Measurements from ENCODE around the gene ARHGAP15.

The ARHGAP15 gene

DNA sequence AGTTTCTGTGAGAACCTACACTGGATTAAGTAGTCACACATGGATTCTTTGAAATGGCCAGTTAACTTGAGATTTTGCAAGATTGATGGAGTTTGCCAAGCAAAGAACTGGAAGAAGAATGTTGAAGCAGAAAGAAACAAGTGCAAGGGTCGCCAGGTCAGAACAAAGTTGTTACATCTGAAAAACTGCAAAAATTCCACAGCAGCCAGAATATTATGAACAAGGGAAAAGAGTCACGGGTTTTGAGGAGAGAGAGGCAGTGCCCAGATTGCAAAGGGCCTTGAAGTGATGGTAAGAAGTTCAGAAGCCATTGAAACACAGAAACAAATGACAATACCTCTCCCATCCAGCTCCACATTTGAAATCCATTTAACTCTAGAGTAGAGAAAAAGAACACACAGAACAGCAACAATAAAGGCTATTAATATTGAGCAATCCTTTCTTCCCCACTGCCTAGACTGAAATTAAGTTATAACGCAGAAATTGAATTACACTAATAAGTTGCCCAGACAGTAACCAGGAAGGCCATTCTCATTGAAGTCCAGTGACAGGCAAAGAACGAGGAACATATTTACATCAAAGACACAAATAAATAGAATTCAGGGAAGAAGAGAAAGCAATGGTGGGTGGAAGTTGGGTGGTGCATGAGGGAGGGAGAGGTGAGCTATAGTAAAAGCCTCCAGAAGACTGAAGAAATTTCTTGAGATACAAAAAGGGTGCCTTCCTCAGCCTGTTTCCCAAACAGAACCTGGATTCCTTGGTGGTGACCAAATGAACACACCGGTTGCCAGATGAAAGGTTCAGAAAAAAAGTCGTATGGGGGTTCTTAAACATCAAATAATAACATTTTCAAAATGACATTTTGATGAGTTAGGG lies 80.6 kb downstream of the ARHGAP15 start:
- Histone ChIP-seq H3K27ac (no peak overlapping the region), H3K4me3 (no peak overlapping the region)

DNA sequence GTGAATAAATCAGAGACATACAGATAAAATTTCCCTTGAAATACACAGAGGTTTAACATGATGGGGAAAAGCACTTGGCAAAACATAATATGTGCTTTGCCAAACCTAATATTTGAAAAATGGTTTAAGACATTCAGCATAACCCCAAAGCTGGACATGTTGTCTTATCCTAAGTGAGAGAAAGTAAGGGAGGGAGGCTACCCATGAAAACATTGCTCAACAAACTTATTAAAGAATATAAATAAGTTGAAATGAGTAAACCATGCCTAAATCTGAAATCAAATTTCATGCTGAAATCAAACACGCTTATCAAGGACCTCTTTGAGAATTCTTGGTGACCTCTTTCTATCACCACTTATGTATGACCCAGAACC lies 81.2 kb downstream of the ARHGAP15 start:
- no peak overlapping the region for H3K4me3 ChIP-seq
- H3K27ac ChIP-seq, result no peak overlapping the region

DNA sequence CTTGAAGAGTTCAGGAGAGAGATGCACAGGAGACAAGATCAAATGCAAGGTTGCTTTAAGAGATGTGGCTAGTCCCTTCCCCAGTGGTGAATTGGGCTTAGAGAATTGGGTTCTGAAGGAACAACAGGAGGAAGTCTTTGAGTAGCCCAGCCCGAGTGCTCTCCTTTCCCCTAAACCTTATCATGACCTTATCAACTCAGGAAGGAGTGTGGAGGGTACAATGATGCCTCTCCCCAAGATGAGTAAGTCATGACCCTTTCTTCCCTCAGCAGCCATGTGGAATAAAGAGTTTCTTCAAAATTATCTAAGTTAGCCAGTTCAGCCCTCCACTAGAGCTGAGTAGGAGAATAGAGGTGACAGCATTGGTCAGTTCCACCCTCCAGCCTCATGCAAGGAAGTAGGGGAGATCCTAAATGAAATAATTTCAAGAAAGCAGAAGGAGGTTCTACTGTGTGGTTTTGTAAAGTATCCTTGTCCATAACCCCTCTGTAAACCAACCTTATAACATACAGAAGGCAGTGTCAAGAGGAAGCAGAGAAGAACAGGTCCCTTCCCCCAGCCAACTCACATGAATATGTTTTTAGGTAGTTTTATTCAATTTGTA lies 88.4 kb downstream of the ARHGAP15 start:
- Histone ChIP-seq H3K27ac (peak overlapping the region in 1 of 21 experiments; percentile 24), H3K4me3 (no peak overlapping the region)

DNA sequence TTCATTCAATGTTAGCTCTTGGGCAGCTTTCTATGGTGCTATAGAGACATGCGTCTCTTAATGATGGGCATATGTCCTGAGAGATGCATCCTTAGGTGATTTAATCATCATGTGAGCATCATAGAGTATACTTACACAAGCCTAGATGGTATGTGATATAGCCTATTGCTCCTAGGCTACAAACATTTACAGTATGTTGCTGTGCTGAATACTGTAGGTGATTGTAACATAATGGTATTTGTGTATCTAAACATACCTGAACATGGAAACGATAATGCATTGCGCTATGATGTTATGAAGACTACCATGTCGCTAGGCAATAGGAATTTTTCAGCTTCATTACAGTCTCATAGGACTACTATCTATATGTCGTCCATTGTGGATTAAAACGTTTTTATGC lies 89.4 kb downstream of the ARHGAP15 start:
- no peak overlapping the region for H3K4me3 ChIP-seq
- H3K27ac ChIP-seq, result no peak overlapping the region

DNA sequence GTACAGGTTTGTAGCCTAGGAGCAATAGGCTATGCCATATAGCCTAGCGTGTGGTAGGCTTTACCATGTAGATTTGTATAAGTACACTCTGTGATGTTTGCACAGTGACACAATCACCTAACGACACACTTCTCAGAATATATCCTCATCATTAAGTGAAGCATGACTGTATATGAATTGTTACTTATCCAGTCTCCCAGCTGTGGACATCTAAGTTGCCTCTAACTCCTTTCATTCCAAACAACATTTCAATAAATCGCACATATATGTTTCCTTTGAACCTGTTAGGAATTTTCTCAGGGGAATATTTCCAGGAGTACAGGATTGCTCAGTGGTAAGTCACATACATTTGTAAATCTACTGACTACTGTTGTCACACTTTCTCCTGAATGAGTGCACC lies 90.0 kb downstream of the ARHGAP15 start:
- Histone ChIP-seq H3K4me3 (no peak overlapping the region), H3K27ac (no peak overlapping the region)

DNA sequence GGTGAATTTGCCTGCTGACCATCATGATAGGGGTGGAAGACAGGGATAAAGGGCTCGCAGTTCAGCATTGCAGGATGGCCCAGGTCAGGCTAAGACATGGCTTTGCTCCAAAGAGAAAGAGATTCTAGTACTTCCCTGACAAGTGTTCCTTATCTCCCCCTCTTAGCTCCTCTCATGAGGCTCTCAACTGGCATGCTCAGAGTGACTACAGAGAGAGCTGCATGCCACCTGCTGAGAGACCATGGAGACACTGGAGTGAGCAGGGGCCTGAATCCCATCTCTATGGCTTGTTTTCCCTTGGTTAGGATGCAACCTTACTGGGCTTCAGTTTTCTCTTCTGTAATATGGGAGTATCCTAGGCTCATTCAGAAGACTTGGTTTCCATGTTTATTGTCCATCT lies 94.3 kb downstream of the ARHGAP15 start:
- Histone ChIP-seq H3K4me3 (no peak overlapping the region), H3K27ac (no peak overlapping the region)

DNA sequence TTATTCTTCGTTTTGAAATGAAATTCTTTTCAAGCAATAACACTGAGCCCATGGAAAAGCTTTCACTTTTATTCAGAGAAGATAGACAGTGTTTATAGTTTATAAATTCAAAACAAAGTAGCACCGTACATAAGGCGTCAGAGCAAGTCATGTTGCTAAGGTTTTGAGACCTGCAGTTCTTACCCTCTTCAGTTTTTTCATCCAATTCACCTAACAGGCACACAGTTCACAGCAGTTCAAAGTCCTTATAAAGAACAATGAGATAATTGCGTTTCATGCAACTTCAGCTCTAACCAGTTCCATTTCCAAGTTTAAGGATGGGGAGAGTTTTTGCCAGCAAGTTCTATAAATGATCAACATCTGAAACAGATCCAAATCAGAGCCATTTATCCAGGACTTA lies 96.7 kb downstream of the ARHGAP15 start:
- Histone ChIP-seq H3K27ac (no peak overlapping the region), H3K4me3 (no peak overlapping the region)

DNA sequence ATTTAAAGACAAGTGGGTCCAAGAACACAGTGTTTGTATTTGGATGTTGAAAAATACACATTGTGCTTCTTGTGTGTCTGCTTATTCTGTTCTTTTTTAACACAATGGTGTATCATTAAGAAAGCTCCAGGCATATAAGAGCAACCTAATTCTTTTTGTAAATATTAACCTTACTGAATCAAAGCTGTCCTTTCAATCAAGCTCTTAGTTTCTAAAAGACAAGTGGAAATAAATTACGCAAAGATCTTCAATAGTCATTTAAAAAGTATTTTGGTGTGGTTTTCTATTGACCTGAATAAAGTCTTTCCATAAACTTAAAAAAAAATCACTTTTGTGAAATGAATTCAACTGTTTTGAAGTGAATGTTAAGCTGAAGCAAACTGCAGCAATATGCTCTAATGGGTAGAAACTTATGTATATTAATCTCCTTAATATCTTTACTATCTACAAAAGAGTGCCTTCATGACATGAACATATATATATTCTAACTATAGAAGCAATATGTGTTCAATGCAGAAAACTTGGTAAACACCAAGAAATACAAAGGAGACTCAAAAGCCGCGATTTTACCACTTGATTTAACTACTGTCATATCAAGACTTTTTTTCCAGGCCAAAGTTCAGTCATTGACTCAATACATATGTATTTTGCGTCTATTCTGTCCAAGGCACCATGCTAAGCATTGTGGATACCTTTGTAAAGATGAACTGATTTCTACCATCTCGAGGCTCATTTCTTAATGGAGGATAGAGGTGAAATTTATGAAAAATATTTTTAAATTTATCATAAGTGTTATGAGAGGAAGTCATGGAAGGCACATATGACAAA lies 97.7 kb downstream of the ARHGAP15 start:
- Histone ChIP-seq H3K4me3 (no peak overlapping the region), H3K27ac (no peak overlapping the region)

DNA sequence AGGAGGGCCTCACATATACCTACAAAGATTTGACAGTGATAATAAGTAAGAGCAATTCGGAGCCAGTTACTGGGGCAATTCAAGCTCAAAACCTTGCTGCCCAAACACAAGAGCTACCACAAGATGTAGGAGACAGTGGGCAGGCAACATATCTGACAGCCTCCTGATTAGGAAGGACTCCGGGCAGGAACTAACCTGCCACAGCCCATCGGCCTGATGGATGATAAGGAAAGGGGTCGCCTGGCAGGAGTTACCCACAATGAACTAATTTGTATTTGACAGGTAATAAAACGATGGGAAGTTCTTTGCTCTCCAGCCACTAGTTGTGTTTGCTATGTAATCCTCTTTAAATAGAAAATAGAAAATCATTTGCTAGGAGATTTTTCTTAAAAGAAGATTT lies 100.2 kb downstream of the ARHGAP15 start:
- Histone ChIP-seq H3K4me3 (no peak overlapping the region), H3K27ac (no peak overlapping the region)

DNA sequence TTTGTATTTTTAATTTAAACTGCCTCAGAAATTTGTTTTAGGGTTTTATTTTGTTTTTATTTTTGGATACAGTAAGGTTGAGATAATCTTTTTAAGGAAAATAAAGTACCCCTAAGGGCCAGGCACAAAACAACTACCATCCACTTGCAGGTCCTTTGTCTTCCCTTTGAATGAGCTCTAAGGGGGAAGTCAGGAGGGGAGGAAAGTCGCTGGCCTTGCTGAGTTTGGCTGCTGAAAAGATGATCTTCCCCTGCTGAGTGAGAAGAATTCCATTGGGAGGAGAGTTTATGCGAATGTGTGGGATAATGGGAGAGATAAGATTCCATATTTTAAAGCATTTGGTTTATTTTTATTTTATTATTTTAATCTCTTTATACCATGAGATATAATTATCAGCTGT lies 100.7 kb downstream of the ARHGAP15 start:
- no peak overlapping the region for H3K27ac ChIP-seq
- no peak overlapping the region for H3K4me3 ChIP-seq

DNA sequence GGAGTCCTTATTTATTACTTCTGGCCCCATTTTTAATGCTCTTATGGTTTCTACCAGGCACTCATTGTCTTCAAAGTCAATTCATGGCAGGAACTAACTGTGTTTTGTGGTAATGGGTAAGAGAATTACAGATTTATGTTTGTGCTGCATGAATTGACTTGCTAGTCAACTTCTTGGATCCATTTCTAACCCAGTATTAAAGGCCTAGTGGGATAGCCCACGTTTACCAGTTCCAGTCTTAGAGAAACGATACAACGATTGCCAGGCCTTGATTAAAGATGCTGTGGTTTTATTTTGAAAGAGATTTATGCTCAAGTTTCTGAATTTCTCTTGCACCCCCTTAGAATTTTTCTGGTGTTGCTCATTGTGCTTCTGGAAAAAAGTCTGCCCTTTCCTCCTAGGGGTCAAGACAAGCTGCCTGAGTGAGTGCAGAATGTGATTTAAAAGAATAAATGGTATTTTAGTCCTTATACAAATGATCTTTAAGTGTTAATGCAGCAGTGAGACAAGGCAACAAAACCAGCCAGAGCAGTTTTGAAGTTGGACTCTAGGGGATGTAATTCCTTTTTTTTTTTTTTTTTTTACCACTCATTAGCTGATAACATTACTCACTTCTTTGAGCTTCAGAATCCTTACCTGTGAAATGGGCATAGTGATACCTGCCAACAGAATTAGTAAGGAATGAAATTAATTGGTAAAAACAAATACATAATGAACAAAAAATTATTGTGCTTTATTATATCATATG lies 101.5 kb downstream of the ARHGAP15 start:
- no peak overlapping the region for H3K4me3 ChIP-seq
- H3K27ac ChIP-seq, result no peak overlapping the region

DNA sequence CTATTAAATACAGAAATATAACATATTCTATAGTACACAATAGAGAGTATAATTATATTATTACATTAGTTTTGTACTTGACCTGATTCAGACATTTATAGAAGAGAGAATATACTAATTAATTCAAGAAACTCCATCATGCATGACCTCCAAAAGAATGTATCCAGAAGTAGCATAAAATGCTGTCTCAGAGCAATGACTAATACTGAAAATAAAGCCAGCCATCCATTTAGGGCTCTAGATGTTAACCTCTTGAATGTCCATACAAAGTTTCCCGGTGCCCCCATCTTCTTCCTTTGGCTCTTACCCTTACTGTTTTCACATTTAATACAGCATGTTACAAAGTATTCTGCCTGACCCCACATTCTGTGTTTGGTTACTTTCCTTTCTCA lies 102.0 kb downstream of the ARHGAP15 start:
- no peak overlapping the region for H3K4me3 ChIP-seq
- H3K27ac ChIP-seq, result no peak overlapping the region

DNA sequence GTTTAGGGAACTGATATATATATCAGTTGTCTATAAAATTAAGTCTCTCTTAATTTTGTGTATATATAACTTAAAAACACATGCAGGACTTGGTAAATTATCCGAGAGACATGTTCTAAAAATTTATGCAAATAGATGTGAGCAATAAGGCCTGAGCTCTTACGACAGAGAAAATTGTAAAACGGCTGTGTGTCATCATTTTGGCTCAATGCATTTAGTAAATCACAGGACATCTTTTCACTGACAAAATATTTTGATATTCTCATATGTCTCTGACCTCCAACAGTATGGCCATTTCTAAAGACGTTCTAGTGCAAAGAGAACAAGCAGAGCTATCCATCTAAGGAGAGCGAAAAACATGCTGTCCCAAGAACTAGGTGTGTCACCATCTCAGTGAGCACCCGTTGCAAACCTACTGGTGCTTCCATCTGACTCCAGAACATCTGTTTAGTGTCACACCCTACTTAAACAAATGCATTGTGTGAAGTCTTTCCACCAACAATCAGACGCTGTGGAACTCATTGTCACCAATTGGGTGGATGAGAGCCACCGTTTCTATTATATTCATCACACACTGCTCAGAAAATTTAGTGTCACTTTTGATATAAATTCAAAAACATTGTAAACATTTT lies 108.0 kb downstream of the ARHGAP15 start:
- Histone ChIP-seq H3K4me3 (no peak overlapping the region), H3K27ac (no peak overlapping the region)

DNA sequence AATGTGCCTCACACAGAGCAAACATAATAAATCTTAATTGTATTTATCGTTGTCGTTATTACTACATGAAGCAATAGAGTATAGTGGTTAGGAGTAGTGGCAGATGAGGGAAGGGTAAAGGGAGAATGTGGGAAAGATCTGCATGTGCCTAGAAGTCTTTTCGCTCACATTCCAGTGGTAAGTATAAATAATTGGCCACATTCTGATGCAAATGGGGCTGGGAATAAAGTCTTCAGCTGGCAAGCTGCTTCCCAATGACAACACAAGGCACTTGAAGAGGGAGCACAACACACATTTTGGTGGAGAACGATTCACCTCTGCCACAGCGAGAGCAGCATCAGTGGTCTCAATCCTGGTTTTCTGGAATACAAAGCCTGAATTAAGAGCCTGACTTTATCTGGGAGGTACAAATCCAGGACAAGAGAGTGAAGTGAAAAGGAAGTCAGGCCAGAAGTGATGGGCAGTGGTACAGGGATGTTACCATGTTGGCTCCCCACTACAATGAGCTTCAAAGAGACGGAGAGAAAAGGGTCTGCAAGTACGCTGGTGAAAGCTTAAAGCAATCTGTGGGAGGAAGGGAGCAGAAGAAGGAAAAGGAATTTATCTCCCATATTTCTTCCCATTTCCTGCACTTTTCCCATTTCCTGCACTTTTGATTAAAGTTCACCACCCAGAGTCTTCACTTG lies 112.3 kb downstream of the ARHGAP15 start:
- no peak overlapping the region for H3K4me3 ChIP-seq
- H3K27ac ChIP-seq, result no peak overlapping the region

DNA sequence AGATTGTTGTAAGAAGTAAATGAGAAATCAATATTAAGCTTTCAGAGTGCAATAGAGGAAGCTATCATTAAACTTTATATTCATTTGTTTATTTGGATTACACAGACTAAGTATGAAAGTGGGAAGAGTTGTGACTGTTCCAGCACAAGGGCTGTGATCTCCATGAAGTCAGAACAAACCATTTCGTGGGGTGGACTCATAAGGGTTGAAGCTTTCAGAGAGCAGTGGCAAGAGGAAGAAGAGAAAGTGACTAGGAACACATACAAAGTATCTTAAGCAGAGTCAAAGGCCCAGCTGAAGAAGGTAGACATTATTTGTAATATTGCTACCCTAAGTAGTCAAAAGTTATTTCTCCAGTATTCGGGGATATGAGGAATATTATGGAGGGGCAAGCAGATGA lies 117.0 kb downstream of the ARHGAP15 start:
- no peak overlapping the region for H3K4me3 ChIP-seq
- H3K27ac ChIP-seq, result no peak overlapping the region

DNA sequence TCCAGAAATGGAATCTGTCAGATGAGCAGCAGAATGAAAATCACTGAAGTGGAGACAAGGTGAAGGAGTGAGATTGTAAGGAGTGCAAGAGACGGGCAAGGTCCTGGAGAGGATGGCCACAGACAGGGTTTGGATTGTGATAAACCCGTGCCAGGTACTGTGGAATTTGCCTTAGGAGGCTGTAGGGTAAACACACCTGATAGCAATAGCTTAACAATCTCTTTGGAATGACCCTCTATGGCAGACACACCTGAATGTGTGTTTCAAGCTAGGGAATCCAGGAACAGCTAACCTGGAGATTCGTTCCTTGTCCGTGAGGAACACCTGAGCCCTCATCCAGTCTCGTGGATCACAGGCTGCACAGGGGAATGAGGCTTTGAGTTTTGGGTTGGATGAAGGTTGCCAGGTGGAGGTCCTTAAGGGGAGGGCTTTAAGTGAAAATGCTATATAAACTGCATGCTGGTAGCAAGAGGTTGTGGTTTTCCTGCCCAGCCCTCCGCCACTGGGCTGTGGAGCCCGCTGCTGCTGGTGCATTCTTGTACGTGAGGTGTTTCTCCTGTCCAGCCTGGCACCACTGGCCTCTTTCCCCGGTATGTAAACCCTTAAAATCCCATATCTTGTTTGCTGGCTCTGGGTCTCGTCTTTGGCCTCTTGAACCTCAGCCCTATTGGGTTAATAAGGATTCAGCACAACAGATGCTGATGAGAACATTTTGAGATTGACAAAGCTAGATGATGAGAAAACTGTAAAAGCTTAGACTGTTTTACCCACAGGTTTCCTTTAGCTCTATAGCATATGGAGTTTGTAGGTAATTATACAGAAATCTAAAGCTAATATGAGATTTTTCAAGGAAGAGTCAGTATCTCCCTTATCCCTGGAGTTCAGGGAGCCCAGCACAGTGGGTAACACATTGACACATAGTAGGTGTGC lies 117.9 kb downstream of the ARHGAP15 start:
- H3K4me3 ChIP-seq, result peak overlapping the region in 1 of 7 experiments; percentile 11
- H3K27ac ChIP-seq, result peak overlapping the region in 2 of 21 experiments; percentile 60 to 73

DNA sequence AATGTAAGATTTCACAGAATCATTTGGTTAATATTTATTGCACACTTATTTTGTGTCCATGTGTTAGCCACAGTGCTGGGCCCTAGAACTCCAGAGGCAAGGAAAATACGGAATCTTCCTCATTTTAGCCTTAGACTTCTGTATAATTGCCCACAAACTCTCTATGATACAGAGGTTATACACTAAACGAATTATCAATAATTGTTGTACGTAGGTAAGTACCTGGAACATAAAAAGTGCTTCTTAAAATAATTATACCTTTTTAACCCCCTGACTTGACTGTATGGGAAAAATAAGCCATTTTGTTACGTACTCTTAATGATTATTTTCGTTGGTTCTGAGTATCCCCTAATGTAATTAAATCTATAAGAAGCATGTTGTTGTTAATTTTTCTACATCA lies 119.4 kb downstream of the ARHGAP15 start:
- Histone ChIP-seq H3K4me3 (peak overlapping the region in 1 of 7 experiments; percentile 11), H3K27ac (peak overlapping the region in 1 of 21 experiments; percentile 73)

DNA sequence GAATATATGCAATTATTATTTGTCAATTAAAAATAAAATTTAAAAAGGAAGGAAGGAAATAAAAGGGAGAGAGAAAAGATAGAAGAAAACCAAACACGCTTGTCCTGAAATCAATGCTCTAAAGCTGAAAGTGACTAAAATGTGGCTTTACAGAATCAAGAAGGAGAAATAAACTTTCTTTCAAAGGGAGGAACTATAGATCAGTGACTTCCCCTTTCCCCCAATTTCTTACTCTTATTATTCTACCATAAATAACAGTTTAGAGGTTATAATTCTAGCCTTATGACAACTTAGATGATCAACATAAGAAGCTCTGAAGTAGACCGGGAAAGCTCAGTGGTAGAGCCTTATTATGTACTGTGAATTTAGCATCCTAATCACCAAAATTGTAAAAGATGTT lies 122.5 kb downstream of the ARHGAP15 start:
- Histone ChIP-seq H3K4me3 (no peak overlapping the region), H3K27ac (peak overlapping the region in 2 of 21 experiments; percentile 5 to 77)

Measured in skin epidermis (tissue), 12 donors.